C4-2B (cell line): ENCODE measurements around the gene PPP2R5C.
"Not testable (repeated sequence)": the region's sequence is repeated elsewhere in the genome, so short reads cannot be mapped to it uniquely, and the experiment has no call there.

Experiments
- CTCF ChIP-seq: fragments of 450-650 bp; conservative IDR thresholded peaks from 2 replicates; pipeline ENCODE4 v1.5.1; 2017; ENCODE audit warnings: mild to moderate bottlenecking
- ZFX ChIP-seq: fragments of 450-650 bp; IDR thresholded peaks from 2 replicates; pipeline ENCODE4 v1.6.1; 2017

GRCh38 chr14:101806252-101806651 is 44.7 kb downstream of the PPP2R5C start:
- TF ChIP-seq CTCF, ZFX: not testable (repeated sequence)
